ENCODE data around the gene SYT14.

The SYT14 gene

DNA sequence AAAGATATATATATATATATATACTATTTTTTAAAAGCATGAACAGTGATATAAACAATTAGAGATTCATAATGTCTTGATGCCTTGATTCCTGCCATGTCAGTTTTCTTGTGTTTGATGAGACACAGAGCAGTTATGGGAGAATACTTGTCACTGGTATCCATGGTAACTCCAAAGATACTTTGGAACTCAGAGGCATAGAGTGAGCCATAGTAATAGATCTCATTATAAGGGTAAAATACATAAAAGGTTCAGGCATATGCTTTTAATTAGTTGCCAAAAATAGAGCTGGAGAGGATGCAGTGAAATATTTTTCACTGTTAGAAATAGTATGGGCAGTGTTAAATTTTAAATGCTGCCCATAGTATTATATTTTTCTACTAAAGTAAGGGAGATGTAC is 134.1 kb downstream of the SYT14 start:
- no peak for TF ChIP-seq NFIC (IDR thresholded peaks at IDR 0.05)
- TF ChIP-seq ZBTB7A (IDR thresholded peaks at IDR 0.05; ENCODE audit: low read depth), result no peak
- no peak for TF ChIP-seq RAD21 (IDR thresholded peaks at IDR 0.05; ENCODE audit: low read depth)

DNA sequence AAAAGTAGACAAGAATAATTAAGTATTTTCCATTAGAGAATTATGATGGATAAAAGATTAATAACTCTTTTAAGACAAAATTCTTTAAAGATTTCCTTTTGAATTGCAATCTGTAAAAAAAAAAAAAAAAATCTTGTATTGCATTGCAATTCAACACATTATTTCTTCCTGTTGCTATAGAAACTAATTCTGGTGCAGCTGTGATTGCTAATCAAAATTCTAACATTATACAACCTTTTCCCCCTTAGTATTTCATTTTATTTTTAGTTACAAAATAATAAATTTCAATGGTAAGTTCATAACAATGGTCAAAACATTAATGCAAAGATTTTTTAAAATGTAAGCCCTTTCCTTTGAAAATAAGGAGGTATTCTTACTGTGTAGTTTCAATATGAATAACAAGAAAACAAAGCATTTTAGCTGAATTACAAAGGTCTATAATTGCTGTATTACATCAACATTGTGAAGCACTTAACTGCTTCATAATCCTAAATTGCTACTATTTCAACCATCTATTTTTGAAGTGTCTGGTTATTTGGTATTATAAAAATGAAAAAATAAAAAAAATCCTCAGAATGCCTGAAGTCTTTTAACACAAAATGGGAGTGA is 135.0 kb downstream of the SYT14 start:
- TF ChIP-seq CREB1 (IDR thresholded peaks at IDR 0.05; ENCODE audit: low read depth), result no peak
- TF ChIP-seq TCF12 (IDR thresholded peaks at IDR 0.05; ENCODE audit: low read depth), result no peak
- TF ChIP-seq TAF1 (IDR thresholded peaks at IDR 0.05; ENCODE audit: low read depth), result no peak
- no peak for TF ChIP-seq TEAD4 (IDR thresholded peaks at IDR 0.05)
- no peak for TF ChIP-seq CEBPB (IDR thresholded peaks at IDR 0.05)
- TF ChIP-seq ZBTB7A (IDR thresholded peaks at IDR 0.05; ENCODE audit: low read depth), result no peak
- TF ChIP-seq RAD21 (IDR thresholded peaks at IDR 0.05; ENCODE audit: low read depth), result no peak
- TF ChIP-seq, protein P1, sequence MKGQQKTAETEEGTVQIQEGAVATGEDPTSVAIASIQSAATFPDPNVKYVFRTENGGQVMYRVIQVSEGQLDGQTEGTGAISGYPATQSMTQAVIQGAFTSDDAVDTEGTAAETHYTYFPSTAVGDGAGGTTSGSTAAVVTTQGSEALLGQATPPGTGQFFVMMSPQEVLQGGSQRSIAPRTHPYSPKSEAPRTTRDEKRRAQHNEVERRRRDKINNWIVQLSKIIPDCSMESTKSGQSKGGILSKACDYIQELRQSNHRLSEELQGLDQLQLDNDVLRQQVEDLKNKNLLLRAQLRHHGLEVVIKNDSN (IDR thresholded peaks at IDR 0.05), result no peak
- TF ChIP-seq EP300 (IDR thresholded peaks at IDR 0.05; ENCODE audit: borderline replicate concordance), result no peak
- TF ChIP-seq MAX (IDR thresholded peaks at IDR 0.05), result no peak
- no peak for TF ChIP-seq YY1 (IDR thresholded peaks at IDR 0.05; ENCODE audit: low read depth)
- no peak for TF ChIP-seq EGR1 (IDR thresholded peaks at IDR 0.05)

GRCh38 chr1:210074904-210075303 is 136.9 kb downstream of the SYT14 start:
- no peak for TF ChIP-seq CREB1 (IDR thresholded peaks at IDR 0.05; ENCODE audit: low read depth)

DNA sequence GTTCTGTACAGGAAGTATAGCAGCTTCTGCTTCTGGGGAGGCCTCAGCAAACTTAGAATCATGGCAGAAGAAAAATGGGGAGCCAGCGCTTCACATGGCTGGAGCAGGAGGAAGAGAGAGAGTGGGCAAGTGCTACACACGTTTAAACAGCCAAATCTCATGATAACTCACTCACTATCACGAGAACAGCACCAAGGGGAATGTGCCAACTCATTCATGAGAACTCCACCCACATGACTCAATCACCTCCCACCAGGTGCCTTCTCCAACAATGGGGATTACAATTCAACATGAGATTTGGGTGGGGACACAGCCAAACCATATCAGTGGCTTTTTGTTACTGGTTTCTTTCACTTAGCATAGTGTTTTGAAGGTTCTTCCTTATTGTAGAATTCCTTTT is 138.6 kb downstream of the SYT14 start:
- TF ChIP-seq TAF1 (IDR thresholded peaks at IDR 0.05; ENCODE audit: low read depth) (no peak), FOXM1 (IDR thresholded peaks at IDR 0.05; ENCODE audit: borderline replicate concordance, low read depth) (no peak)

GRCh38 chr1:210081494-210081893 is 143.5 kb downstream of the SYT14 start:
- TF ChIP-seq REST (IDR thresholded peaks at IDR 0.05; ENCODE audit: low read depth), result no peak
- TF ChIP-seq CREB1 (IDR thresholded peaks at IDR 0.05; ENCODE audit: low read depth), result no peak
- no peak for TF ChIP-seq FOXM1 (IDR thresholded peaks at IDR 0.05; ENCODE audit: borderline replicate concordance, low read depth)
- TF ChIP-seq CEBPB (IDR thresholded peaks at IDR 0.05), result no peak
- no peak for TF ChIP-seq NFIC (IDR thresholded peaks at IDR 0.05)
- TF ChIP-seq EGR1 (IDR thresholded peaks at IDR 0.05), result no peak
- no peak for TF ChIP-seq TEAD4 (IDR thresholded peaks at IDR 0.05)
- TF ChIP-seq ZBTB7A (IDR thresholded peaks at IDR 0.05; ENCODE audit: low read depth), result no peak
- no peak for TF ChIP-seq TAF1 (IDR thresholded peaks at IDR 0.05; ENCODE audit: low read depth)
- TF ChIP-seq EP300 (IDR thresholded peaks at IDR 0.05; ENCODE audit: borderline replicate concordance), result no peak

GRCh38 chr1:210085359-210085758 is 147.3 kb downstream of the SYT14 start:
- no peak for TF ChIP-seq EGR1 (IDR thresholded peaks at IDR 0.05)
- no peak for TF ChIP-seq ZBTB7A (IDR thresholded peaks at IDR 0.05; ENCODE audit: low read depth)

- TF ChIP-seq CREB1 (IDR thresholded peaks at IDR 0.05; ENCODE audit: low read depth) (no peak), TCF12 (IDR thresholded peaks at IDR 0.05; ENCODE audit: low read depth) (no peak), NFIC (IDR thresholded peaks at IDR 0.05) (no peak), FOXM1 (IDR thresholded peaks at IDR 0.05; ENCODE audit: borderline replicate concordance, low read depth) (no peak), EP300 (IDR thresholded peaks at IDR 0.05; ENCODE audit: borderline replicate concordance) (no peak), TEAD4 (IDR thresholded peaks at IDR 0.05) (no peak), TAF1 (IDR thresholded peaks at IDR 0.05; ENCODE audit: low read depth) (no peak), EGR1 (IDR thresholded peaks at IDR 0.05) (no peak), YY1 (IDR thresholded peaks at IDR 0.05; ENCODE audit: low read depth) (no peak), ZBTB7A (IDR thresholded peaks at IDR 0.05; ENCODE audit: low read depth) (no peak), REST (IDR thresholded peaks at IDR 0.05; ENCODE audit: low read depth) (no peak), RAD21 (IDR thresholded peaks at IDR 0.05; ENCODE audit: low read depth) (no peak), CEBPB (IDR thresholded peaks at IDR 0.05) (no peak), MAX (IDR thresholded peaks at IDR 0.05) (no peak)
- TF ChIP-seq, protein P1 (IDR thresholded peaks at IDR 0.05), result no peak
These were observed 149.0 kb downstream of the SYT14 start for GRCh38 chr1:210087058-210087457.

Data from Ishikawa (cell line).